ENCODE results near the gene ABCB1.
A peak's percentile ranks its signal among the peaks of the same experiment; 100 is the strongest.

ABCB1 gene

DNA sequence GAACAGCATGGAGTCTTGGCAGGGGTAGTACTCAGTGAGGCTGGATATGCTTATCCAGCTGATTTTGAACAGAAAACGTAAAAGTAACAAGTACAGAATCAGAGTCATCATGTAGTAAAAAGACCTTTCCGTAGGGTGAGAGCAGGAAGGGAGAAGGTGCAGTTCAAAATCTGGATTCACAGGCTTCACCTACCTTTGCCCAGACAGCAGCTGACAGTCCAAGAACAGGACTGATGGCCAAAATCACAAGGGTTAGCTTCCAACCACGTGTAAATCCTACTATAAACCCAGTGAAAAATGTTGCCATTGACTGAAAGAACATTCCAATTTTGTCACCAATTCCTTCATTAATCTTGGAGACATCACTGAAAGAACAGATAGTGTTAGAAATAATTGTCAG is 34.8 kb downstream of the ABCB1 start:
- H2AFZ ChIP-seq (ENCODE audit: low read depth, low read length) = no peak overlapping the region
- no peak overlapping the region for H3K9ac ChIP-seq (ENCODE audit: low read depth, low read length)
- no peaks in the 10 kb centered on the region for H3K79me2 ChIP-seq (ENCODE audit: insufficient read depth, low read length)
- no peaks in the 10 kb centered on the region for H3K36me3 ChIP-seq (ENCODE audit: insufficient read depth, low read length)
- DNase-seq = no peak
- no peaks in the 10 kb centered on the region for H4K20me1 ChIP-seq (ENCODE audit: insufficient read depth, low read length)
- H3K27ac ChIP-seq (ENCODE audit: low read length) = no peak overlapping the region
- H3K4me3 ChIP-seq (ENCODE audit: low read depth in 1 of 2, low read length in 2 of 2) = no peak overlapping the region
- H3K4me2 ChIP-seq (ENCODE audit: insufficient read depth, low read length) = no peak overlapping the region
- no peaks in the 10 kb centered on the region for H3K4me1 ChIP-seq (ENCODE audit: insufficient read depth, low read length)
- H3K9me3 ChIP-seq (ENCODE audit: insufficient read depth, low read length, severe bottlenecking) = no peaks in the 10 kb centered on the region
- TF ChIP-seq EZH2 (IDR thresholded peaks at IDR 0.05; ENCODE audit: borderline replicate concordance, low read depth, low read length, severe bottlenecking) (no peak), CTCF (IDR thresholded peaks at IDR 0.05; ENCODE audit: borderline replicate concordance, extremely low read depth, low read length, poor library complexity, severe bottlenecking) (no peak)
- ATAC-seq (ENCODE audit: insufficient read depth, low read depth) = no peak
- no peaks in the 10 kb centered on the region for H3K27me3 ChIP-seq (ENCODE audit: insufficient read depth, low read length, poor library complexity)

DNA sequence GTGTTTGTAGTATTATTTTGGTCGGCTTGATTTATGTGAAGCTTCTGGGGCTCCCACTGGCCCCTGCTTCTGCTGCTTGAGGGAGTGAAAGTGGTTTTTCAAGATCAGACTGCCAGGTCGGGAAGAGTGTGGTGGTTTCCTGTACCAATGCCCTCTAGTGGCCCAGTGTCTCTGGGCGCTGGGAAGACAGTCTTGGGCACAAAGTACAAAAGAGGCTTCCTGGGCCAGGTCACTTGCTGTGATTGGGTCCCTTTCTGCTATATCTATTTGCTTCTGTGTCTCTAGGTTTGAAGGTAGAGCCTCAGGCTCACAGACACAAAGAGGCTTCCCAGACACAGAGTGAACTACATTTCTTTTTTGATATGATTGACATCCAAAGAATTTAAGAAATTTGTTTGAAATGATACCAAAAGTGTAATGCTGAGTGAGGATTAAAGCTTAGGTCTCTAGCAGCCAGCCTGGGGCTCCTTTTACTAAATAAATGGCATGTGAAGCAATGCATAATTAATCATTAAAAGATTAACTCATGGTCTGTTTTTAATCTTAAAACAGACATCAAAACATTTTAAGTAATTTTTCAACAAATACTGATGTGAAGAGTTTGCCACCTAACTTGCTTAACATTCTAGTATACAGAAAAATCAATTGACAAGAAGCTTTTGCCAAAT is 36.3 kb downstream of the ABCB1 start:
- peak; percentile 30 for DNase-seq
- Histone ChIP-seq H3K4me2 (ENCODE audit: insufficient read depth, low read length) (no peak overlapping the region), H4K20me1 (ENCODE audit: insufficient read depth, low read length) (no peaks in the 10 kb centered on the region), H3K79me2 (ENCODE audit: insufficient read depth, low read length) (no peaks in the 10 kb centered on the region), H3K27ac (ENCODE audit: low read length) (no peak overlapping the region), H3K4me3 (ENCODE audit: low read depth in 1 of 2, low read length in 2 of 2) (no peak overlapping the region), H3K4me1 (ENCODE audit: insufficient read depth, low read length) (no peaks in the 10 kb centered on the region), H3K9me3 (ENCODE audit: insufficient read depth, low read length, severe bottlenecking) (no peaks in the 10 kb centered on the region), H2AFZ (ENCODE audit: low read depth, low read length) (no peak overlapping the region), H3K27me3 (ENCODE audit: insufficient read depth, low read length, poor library complexity) (no peaks in the 10 kb centered on the region), H3K36me3 (ENCODE audit: insufficient read depth, low read length) (no peaks in the 10 kb centered on the region), H3K9ac (ENCODE audit: low read depth, low read length) (no peak overlapping the region)
- no peak for TF ChIP-seq EZH2 (IDR thresholded peaks at IDR 0.05; ENCODE audit: borderline replicate concordance, low read depth, low read length, severe bottlenecking)
- peak; percentile 66 for TF ChIP-seq CTCF (IDR thresholded peaks at IDR 0.05; ENCODE audit: borderline replicate concordance, extremely low read depth, low read length, poor library complexity, severe bottlenecking)
- ATAC-seq (ENCODE audit: insufficient read depth, low read depth) = peak; percentile 82

DNA sequence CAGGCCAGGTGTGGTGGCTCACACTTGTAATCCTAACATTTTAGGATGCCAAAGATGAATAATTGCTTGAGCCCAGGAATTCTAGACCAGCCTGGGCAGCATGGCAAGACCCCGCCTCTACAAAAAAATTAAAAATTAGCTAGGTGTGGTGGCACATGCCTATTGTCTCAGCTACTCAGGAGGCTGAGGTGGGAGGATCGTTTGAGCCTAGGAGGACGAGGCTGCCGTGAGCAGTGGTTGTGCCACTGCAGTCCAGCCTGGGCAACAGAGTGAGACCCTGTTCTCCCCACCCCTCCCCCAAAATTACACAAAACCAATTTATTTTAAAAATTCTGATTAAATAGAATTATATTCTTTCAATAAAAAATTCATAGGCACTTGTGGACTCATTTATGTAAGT is 39.0 kb downstream of the ABCB1 start:
- no peak for DNase-seq
- no peaks in the 10 kb centered on the region for H3K4me1 ChIP-seq (ENCODE audit: insufficient read depth, low read length)
- TF ChIP-seq CTCF (IDR thresholded peaks at IDR 0.05; ENCODE audit: borderline replicate concordance, extremely low read depth, low read length, poor library complexity, severe bottlenecking) = no peak
- no peak for TF ChIP-seq EZH2 (IDR thresholded peaks at IDR 0.05; ENCODE audit: borderline replicate concordance, low read depth, low read length, severe bottlenecking)
- H3K9ac ChIP-seq (ENCODE audit: low read depth, low read length) = no peak overlapping the region
- no peaks in the 10 kb centered on the region for H3K79me2 ChIP-seq (ENCODE audit: insufficient read depth, low read length)
- H3K27me3 ChIP-seq (ENCODE audit: insufficient read depth, low read length, poor library complexity) = no peaks in the 10 kb centered on the region
- H3K27ac ChIP-seq (ENCODE audit: low read length) = no peak overlapping the region
- no peak for ATAC-seq (ENCODE audit: insufficient read depth, low read depth)
- no peak overlapping the region for H3K4me2 ChIP-seq (ENCODE audit: insufficient read depth, low read length)
- no peaks in the 10 kb centered on the region for H3K36me3 ChIP-seq (ENCODE audit: insufficient read depth, low read length)
- no peak overlapping the region for H3K4me3 ChIP-seq (ENCODE audit: low read depth in 1 of 2, low read length in 2 of 2)
- no peaks in the 10 kb centered on the region for H3K9me3 ChIP-seq (ENCODE audit: insufficient read depth, low read length, severe bottlenecking)
- H4K20me1 ChIP-seq (ENCODE audit: insufficient read depth, low read length) = no peaks in the 10 kb centered on the region
- H2AFZ ChIP-seq (ENCODE audit: low read depth, low read length) = no peak overlapping the region

Measured in DND-41 (cell line).